WERI-Rb-1 (cell line): ENCODE measurements around the gene NTN5.

Experiments
- DNase-seq: peaks from one replicate; pipeline ENCODE4 v3.0.0-alpha.2; 2020
- H3K27ac ChIP-seq: fragments of 250-450 bp; sonication (Bioruptor Pico); 2 replicates; pipeline ENCODE4 v1.5.1; 2020; ENCODE audit warnings: mild to moderate bottlenecking, moderate library complexity
- H3K27me3 ChIP-seq: fragments of 250-450 bp; sonication (Bioruptor Pico); 2 replicates; pipeline ENCODE4 v1.5.1; 2021; ENCODE audit warnings: mild to moderate bottlenecking, low read depth, moderate library complexity; ENCODE audit not compliant: insufficient read depth, severe bottlenecking
- H3K36me3 ChIP-seq: fragments of 250-450 bp; sonication (Bioruptor Pico); 2 replicates; pipeline ENCODE4 v1.5.1; 2020; ENCODE audit warnings: mild to moderate bottlenecking, moderate library complexity
- H3K4me3 ChIP-seq: 2 replicates; pipeline ENCODE4 v1.5.1; 2011; ENCODE audit warnings: low read depth, mild to moderate bottlenecking, control low read depth, low read length
- H3K9me3 ChIP-seq: fragments of 250-450 bp; sonication (Bioruptor Pico); 2 replicates; pipeline ENCODE4 v1.5.1; 2021; ENCODE audit warnings: mild to moderate bottlenecking, moderate library complexity; ENCODE audit not compliant: severe bottlenecking
- CTCF ChIP-seq: IDR thresholded peaks from 2 replicates; pipeline ENCODE4 v1.5.1; 2011; ENCODE audit warnings: low read depth, mild to moderate bottlenecking, control low read depth, inconsistent platforms, low read length

The NTN5 gene

GRCh38 chr19:48669903-48670668, 2.7 kb downstream of the NTN5 start:
- no peak for DNase-seq
- H3K27me3 ChIP-seq, result no peaks in the 10 kb centered on the region
- H3K9me3 ChIP-seq, result no peaks in the 10 kb centered on the region
- H3K4me3 ChIP-seq, result no peak overlapping the region
- no peak overlapping the region for H3K27ac ChIP-seq
- no peak for TF ChIP-seq CTCF
- H3K36me3 ChIP-seq, result no peaks in the 10 kb centered on the region

- TF ChIP-seq CTCF, result no peak
- Histone ChIP-seq H3K27ac (no peak overlapping the region), H3K36me3 (no peaks in the 10 kb centered on the region), H3K4me3 (no peak overlapping the region), H3K27me3 (no peaks in the 10 kb centered on the region), H3K9me3 (no peaks in the 10 kb centered on the region)
- no peak for DNase-seq
Observed at GRCh38 chr19:48668761-48669160, 4.1 kb downstream of the NTN5 start.

GRCh38 chr19:48668332-48668731, 4.5 kb downstream of the NTN5 start:
- Histone ChIP-seq H3K27me3 (no peaks in the 10 kb centered on the region), H3K27ac (no peak overlapping the region), H3K36me3 (no peaks in the 10 kb centered on the region), H3K9me3 (no peaks in the 10 kb centered on the region), H3K4me3 (no peak overlapping the region)
- no peak for TF ChIP-seq CTCF
- no peak for DNase-seq

GRCh38 chr19:48665786-48666185, 7.0 kb downstream of the NTN5 start:
- DNase-seq, result no peak
- H3K27ac ChIP-seq, result no peak overlapping the region
- H3K36me3 ChIP-seq, result no peaks in the 10 kb centered on the region
- TF ChIP-seq CTCF, result no peak
- no peak overlapping the region for H3K4me3 ChIP-seq
- H3K27me3 ChIP-seq, result no peaks in the 10 kb centered on the region
- H3K9me3 ChIP-seq, result no peaks in the 10 kb centered on the region

- no peak for TF ChIP-seq CTCF
- Histone ChIP-seq H3K4me3 (no peak overlapping the region), H3K36me3 (no peaks in the 10 kb centered on the region), H3K9me3 (no peaks in the 10 kb centered on the region), H3K27me3 (no peaks in the 10 kb centered on the region), H3K27ac (no peak overlapping the region)
- no peak for DNase-seq
Observed at GRCh38 chr19:48664476-48664875, 8.3 kb downstream of the NTN5 start.

- H3K4me3 ChIP-seq, result no peak overlapping the region
- DNase-seq, result no peak
- TF ChIP-seq CTCF, result no peak
- no peaks in the 10 kb centered on the region for H3K27me3 ChIP-seq
- no peak overlapping the region for H3K27ac ChIP-seq
- no peaks in the 10 kb centered on the region for H3K9me3 ChIP-seq
- no peaks in the 10 kb centered on the region for H3K36me3 ChIP-seq
Observed at GRCh38 chr19:48663667-48664066, 9.2 kb downstream of the NTN5 start.
